Prostate gland (tissue), 2 donors: ENCODE results near the gene HYAL4.

ENCODE experiments used
- CTCF ChIP-seq, 4 experiments: fragments of 200-600 bp in 2 of 4; fragments of 450-650 bp in 2 of 4; sonication (generic) in 2 of 4; IDR thresholded peaks; 1 replicate in 3 of 4; 2 replicates in 1 of 4; pipeline ENCODE4 v1.5.1; 2016 to 2019; ENCODE audit warnings: antibody characterized with exemption in 4 of 4, mild to moderate bottlenecking in 2 of 4, moderate library complexity in 2 of 4
- POLR2AphosphoS5 ChIP-seq: sonication (generic); formaldehyde crosslinking; IDR thresholded peaks from one replicate; pipeline ENCODE4 v1.6.1; 2017; ENCODE audit warnings: antibody characterized with exemption

GRCh38 chr7:123876557-123877256, 31.7 kb downstream of the HYAL4 start:
- TF ChIP-seq CTCF (IDR thresholded peaks at IDR 0.05) (no peak), POLR2AphosphoS5 (no peak)
